CD14-positive monocyte (primary cell): ENCODE data around the gene TMEM147. TPM values are rescaled to one million over a fixed set of nuclear protein-coding genes. Genes with fewer than 3 reads are reported as not detected.

Experiments used
- DNase-seq, 3 donors: peaks; one replicate each; pipeline ENCODE4 v3.0.0-alpha.2; 2011 to 2022
- H2AFZ ChIP-seq: 2 replicates; pipeline ENCODE4 v1.6.0; 2012; ENCODE audit warnings: mild to moderate bottlenecking, low read depth, low read length, inconsistent platforms; ENCODE audit not compliant: insufficient read depth, poor library complexity, severe bottlenecking
- H3K27ac ChIP-seq, 2 donors: 1 replicate in 1 of 2; 2 replicates in 1 of 2; pipeline ENCODE4 v1.5.1; 2012 to 2013; ENCODE audit warnings: low read length in 2 of 2, control low read depth in 1 of 2, inconsistent platforms in 1 of 2, low read depth in 1 of 2, mild to moderate bottlenecking in 1 of 2
- H3K27me3 ChIP-seq, 2 donors: one replicate each; pipeline versions ENCODE4 v1.6.0 to v1.6.1; 2011 to 2013; ENCODE audit warnings: low read length in 2 of 2; ENCODE audit not compliant: control insufficient read depth in 2 of 2, insufficient read depth in 2 of 2
- H3K36me3 ChIP-seq, 2 donors: replicated peaks in 1 of 2; 1 replicate in 1 of 2; 2 replicates in 1 of 2; pipeline versions ENCODE4 v1.5.1 to v1.6.1; 2012 to 2013; ENCODE audit warnings: low read length in 2 of 2, control low read depth in 1 of 2, inconsistent platforms in 1 of 2, mild to moderate bottlenecking in 1 of 2; ENCODE audit not compliant: insufficient read depth in 2 of 2, control insufficient read depth in 1 of 2
- H3K4me1 ChIP-seq, 2 donors: 1 replicate in 1 of 2; 2 replicates in 1 of 2; pipeline versions ENCODE4 v1.5.1 to v1.6.1; 2012 to 2013; ENCODE audit warnings: low read length in 2 of 2, control low read depth in 1 of 2, inconsistent platforms in 1 of 2, mild to moderate bottlenecking in 1 of 2, moderate library complexity in 1 of 2; ENCODE audit not compliant: insufficient read depth in 2 of 2, control insufficient read depth in 1 of 2
- H3K4me2 ChIP-seq: replicated peaks from 2 replicates; pipeline ENCODE3; 2012; ENCODE audit warnings: low read length, moderate library complexity, mild to moderate bottlenecking; ENCODE audit not compliant: poor library complexity, severe bottlenecking; ENCODE audit errors: extremely low read depth
- H3K4me3 ChIP-seq, 3 experiments: fragments of 200-600 bp in 1 of 3; sonication (generic) in 1 of 3; replicated peaks in 1 of 3; 1 replicate in 2 of 3; 2 replicates in 1 of 3; pipeline ENCODE4 v1.5.1; 2011 to 2013; ENCODE audit warnings: low read length in 3 of 3, mild to moderate bottlenecking in 3 of 3, control low read depth in 2 of 3, low read depth in 2 of 3, inconsistent platforms in 1 of 3, moderate library complexity in 1 of 3
- H3K79me2 ChIP-seq: 2 replicates; pipeline ENCODE4 v1.6.0; 2012; ENCODE audit warnings: mild to moderate bottlenecking, control low read depth, inconsistent platforms, low read length, moderate library complexity; ENCODE audit not compliant: insufficient read depth
- H3K9ac ChIP-seq: 2 replicates; pipeline ENCODE4 v1.6.0; 2017; ENCODE audit warnings: low read length, mild to moderate bottlenecking; ENCODE audit not compliant: insufficient read depth, poor library complexity, severe bottlenecking
- H3K9me3 ChIP-seq, 2 donors: replicated peaks in 1 of 2; 1 replicate in 1 of 2; 2 replicates in 1 of 2; pipeline versions ENCODE4 v1.5.1 to v1.6.1; 2012 to 2013; ENCODE audit warnings: low read length in 2 of 2, control low read depth in 1 of 2; ENCODE audit not compliant: control insufficient read depth in 1 of 2, insufficient read depth in 1 of 2
- H4K20me1 ChIP-seq: 2 replicates; pipeline ENCODE4 v1.6.0; 2012; ENCODE audit warnings: mild to moderate bottlenecking, low read length, control low read depth, moderate library complexity; ENCODE audit not compliant: insufficient read depth
- H3K27ac Mint-ChIP-seq, 7 donors: one replicate each; pipeline ENCODE4 v1.8.0; 2020; ENCODE audit warnings: mild to moderate bottlenecking in 7 of 7, mixed read lengths in 7 of 7, moderate library complexity in 6 of 7, inconsistent platforms in 2 of 7
- H3K27me3 Mint-ChIP-seq, 3 donors: one replicate each; pipeline ENCODE4 v1.8.0; 2021 to 2022; ENCODE audit warnings: low read depth in 3 of 3, mild to moderate bottlenecking in 3 of 3, mixed read lengths in 3 of 3, moderate library complexity in 3 of 3, inconsistent platforms in 1 of 3
- H3K36me3 Mint-ChIP-seq, 2 donors: one replicate each; pipeline ENCODE4 v1.8.0; 2020; ENCODE audit warnings: mixed read lengths in 2 of 2, inconsistent platforms in 1 of 2, mild to moderate bottlenecking in 1 of 2
- H3K4me1 Mint-ChIP-seq: one replicate; pipeline ENCODE4 v1.8.0; 2020; ENCODE audit warnings: mild to moderate bottlenecking, mixed read lengths
- H3K4me3 Mint-ChIP-seq, 2 donors: one replicate each; pipeline ENCODE4 v1.8.0; 2020; ENCODE audit warnings: mild to moderate bottlenecking in 2 of 2, mixed read lengths in 2 of 2, moderate library complexity in 1 of 2
- H3K9me3 Mint-ChIP-seq, 7 donors: one replicate each; pipeline ENCODE4 v1.8.0; 2020 to 2022; ENCODE audit warnings: mixed read lengths in 7 of 7, mild to moderate bottlenecking in 6 of 7, moderate library complexity in 6 of 7, inconsistent platforms in 2 of 7
- WGBS: methylation state at CpG from one replicate; pipeline ENCODE4 v1.1.5; 2013; ENCODE audit warnings: missing lambda C conversion rate; ENCODE audit not compliant: insufficient coverage; 5-methylcytosine and 5-hydroxymethylcytosine counted together
- intact Hi-C, 2 donors: fragments of 100-400 bp; cut with micrococcal nuclease; formaldehyde crosslinking; loops; one replicate each; pipeline versions ENCODE4 v1.15.0 to v1.15.1; 2023
- polyA plus RNA-seq, 3 donors: library from polyadenylated mRNA; depleted of rRNA in 1 of 3; unstranded in 2 of 3; stranded (reverse) in 1 of 3; fragments of 300-500 nt in 2 of 3; fragments of >200 nt in 1 of 3; fragmentation: Illumina TruSeq in 2 of 3; gene quantifications; 1 replicate in 2 of 3; 2 replicates in 1 of 3; pipeline ENCODE4 v1.2.3, GENCODE V29; 2012 to 2021
- TF ChIP-seq, protein P1 (sequence below): fragments of 200-600 bp; IDR thresholded peaks from one replicate; pipeline ENCODE4 v1.8.0; 2022; ENCODE audit warnings: antibody characterized with exemption, mild to moderate bottlenecking

Gene TMEM147
- polyA plus RNA-seq, 3 donors: 75.5 to 165 (median 165) TPM

DNA sequence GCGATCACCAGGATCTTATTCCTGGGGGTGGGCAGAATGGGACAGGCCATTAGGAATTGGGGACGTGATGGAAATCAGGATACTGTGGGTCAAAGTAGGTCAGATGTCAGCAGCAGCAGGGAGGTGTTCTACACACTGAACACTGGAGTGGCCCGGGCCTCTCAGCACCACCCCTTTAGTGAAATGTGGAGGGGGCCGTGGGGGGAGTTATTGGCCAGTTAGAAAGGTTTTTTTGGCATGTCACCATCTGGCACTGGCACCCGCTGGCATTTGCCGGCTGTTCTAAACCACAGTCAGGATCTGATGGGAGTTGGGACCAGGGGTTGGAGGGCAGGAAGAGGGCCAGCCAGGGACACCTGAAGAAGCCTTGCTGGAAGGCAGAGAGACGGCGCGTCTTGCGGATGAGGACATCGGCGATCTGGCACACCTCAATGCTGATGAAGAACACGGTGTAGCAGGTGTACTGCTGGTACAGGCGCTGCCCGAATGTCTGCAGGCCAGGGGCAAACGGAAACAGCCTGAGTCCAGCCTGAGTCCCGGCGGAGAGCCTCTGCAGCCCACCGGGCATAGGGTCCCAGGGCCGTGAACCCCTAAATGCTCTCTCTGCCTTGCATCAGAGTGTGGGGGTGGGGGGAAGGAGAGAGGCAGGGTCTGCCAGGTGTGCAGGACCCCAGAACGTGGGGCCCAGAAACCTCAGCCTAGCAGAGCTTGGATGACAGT lies 5.8 kb downstream of the TMEM147 start:
- Mint-ChIP-seq H3K4me3 (no peak overlapping the region), H3K27ac (peak overlapping the region in 2 of 7 donors; percentile 17 to 69), H3K4me1 (peaks cover 14% of the 10 kb centered on the region), H3K9me3 (no peaks in the 10 kb centered on the region), H3K36me3 (peaks cover 18 to 23% of the 10 kb centered on the region in 2 donors), H3K27me3 (peaks cover 2 to 7% (median 4%) of the 10 kb centered on the region in 3 donors)
- no peak for DNase-seq
- H3K9me3 ChIP-seq: no peaks in the 10 kb centered on the region
- TF ChIP-seq, protein P1, sequence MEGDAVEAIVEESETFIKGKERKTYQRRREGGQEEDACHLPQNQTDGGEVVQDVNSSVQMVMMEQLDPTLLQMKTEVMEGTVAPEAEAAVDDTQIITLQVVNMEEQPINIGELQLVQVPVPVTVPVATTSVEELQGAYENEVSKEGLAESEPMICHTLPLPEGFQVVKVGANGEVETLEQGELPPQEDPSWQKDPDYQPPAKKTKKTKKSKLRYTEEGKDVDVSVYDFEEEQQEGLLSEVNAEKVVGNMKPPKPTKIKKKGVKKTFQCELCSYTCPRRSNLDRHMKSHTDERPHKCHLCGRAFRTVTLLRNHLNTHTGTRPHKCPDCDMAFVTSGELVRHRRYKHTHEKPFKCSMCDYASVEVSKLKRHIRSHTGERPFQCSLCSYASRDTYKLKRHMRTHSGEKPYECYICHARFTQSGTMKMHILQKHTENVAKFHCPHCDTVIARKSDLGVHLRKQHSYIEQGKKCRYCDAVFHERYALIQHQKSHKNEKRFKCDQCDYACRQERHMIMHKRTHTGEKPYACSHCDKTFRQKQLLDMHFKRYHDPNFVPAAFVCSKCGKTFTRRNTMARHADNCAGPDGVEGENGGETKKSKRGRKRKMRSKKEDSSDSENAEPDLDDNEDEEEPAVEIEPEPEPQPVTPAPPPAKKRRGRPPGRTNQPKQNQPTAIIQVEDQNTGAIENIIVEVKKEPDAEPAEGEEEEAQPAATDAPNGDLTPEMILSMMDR: no peak
- H4K20me1 ChIP-seq: peaks cover 4% of the 10 kb centered on the region
- peaks cover 4 to 9% of the 10 kb centered on the region in 2 donors for H3K36me3 ChIP-seq
- H3K4me2 ChIP-seq: no peak overlapping the region
- H3K4me1 ChIP-seq: peaks cover 4 to 7% of the 10 kb centered on the region in 2 donors
- no peaks in the 10 kb centered on the region for H3K27me3 ChIP-seq
- peaks cover 2% of the 10 kb centered on the region for H3K79me2 ChIP-seq
- no peak overlapping the region for H3K9ac ChIP-seq
- intact Hi-C loops: no loop called here
- H2AFZ ChIP-seq: no peak overlapping the region
- H3K4me3 ChIP-seq: no peak overlapping the region
- H3K27ac ChIP-seq: no peak overlapping the region
- 98% methylated on average over 19 of the region's 21 CpGs for WGBS

DNA sequence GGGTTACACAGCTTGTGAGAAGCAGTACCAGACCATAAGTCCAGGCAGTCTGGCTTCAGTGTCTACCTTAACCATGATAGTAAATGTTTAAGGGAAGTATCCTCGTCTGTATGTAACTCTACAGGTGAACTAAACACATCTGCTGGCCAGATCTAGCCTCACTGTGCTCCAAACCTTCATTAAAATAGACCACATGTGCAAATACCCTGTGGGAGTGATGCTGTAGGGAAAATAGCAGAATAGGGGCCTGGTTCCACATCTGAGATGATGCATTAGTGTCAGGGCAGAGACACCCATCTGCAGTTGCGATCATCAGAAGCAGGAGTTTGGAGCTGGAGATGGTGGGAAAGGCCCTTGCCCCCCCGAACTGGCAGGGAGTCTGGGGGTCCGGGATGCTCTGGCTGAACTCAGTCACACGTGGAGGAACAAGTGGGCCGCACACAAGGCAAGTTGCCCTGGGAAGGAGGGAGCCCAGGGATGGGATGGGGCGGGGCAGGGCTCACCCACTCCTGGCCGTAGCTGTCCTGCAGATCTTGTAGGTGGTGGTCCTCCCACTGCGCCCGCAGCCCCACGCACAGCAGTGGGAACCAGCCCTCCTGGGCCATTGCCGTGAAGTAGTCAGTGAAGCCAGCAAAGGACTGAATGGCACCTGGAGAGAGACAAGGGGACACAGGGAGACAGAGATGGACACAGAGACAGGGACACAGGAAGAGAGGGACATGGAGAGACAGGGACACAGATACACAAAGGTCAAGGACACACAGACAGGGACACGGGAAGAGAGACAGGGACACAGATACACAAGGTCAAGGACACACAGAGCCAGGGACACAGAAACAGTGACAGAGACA lies 7.3 kb downstream of the TMEM147 start:
- peaks cover 3 to 5% of the 10 kb centered on the region in 2 donors for H3K4me1 ChIP-seq
- WGBS: 87% methylated on average over 12 of the region's 13 CpGs
- peaks cover 4% of the 10 kb centered on the region for H4K20me1 ChIP-seq
- H2AFZ ChIP-seq: no peak overlapping the region
- peaks cover 0 to 8% of the 10 kb centered on the region in 2 donors for H3K27me3 ChIP-seq
- no peak for DNase-seq
- intact Hi-C loops: no loop called here
- H3K36me3 Mint-ChIP-seq: peaks cover 10 to 15% of the 10 kb centered on the region in 2 donors
- H3K4me2 ChIP-seq: no peak overlapping the region
- peaks cover 0 to 4% (median 2%) of the 10 kb centered on the region in 7 donors for H3K9me3 Mint-ChIP-seq
- H3K4me1 Mint-ChIP-seq: peaks cover 10% of the 10 kb centered on the region
- no peaks in the 10 kb centered on the region for H3K79me2 ChIP-seq
- H3K27ac Mint-ChIP-seq: peak overlapping the region in 2 of 7 donors; percentile 21 to 29
- peaks cover 13 to 17% (median 15%) of the 10 kb centered on the region in 3 donors for H3K27me3 Mint-ChIP-seq
- H3K4me3 Mint-ChIP-seq: no peak overlapping the region
- H3K9ac ChIP-seq: no peak overlapping the region
- TF ChIP-seq, protein P1: no peak
- H3K9me3 ChIP-seq: no peaks in the 10 kb centered on the region
- no peak overlapping the region for H3K4me3 ChIP-seq
- no peak overlapping the region for H3K27ac ChIP-seq
- peaks cover 2% of the 10 kb centered on the region in 2 donors for H3K36me3 ChIP-seq
